H1 (cell line): ENCODE results near the gene EVC2.

ENCODE experiments used
- EZH2 ChIP-seq: fragments of 200-600 bp; sonication (generic); IDR thresholded peaks from 2 replicates; pipeline ENCODE4 v1.7.1; 2012; ENCODE audit warnings: low read depth, mild to moderate bottlenecking, moderate library complexity, low read length, inconsistent platforms; ENCODE audit not compliant: severe bottlenecking
- GTF2F1 ChIP-seq: IDR thresholded peaks from 2 replicates; pipeline ENCODE4 v1.6.1; 2012; ENCODE audit warnings: low read depth, low read length, improper control_type of control experiment, borderline replicate concordance
- POLR2A ChIP-seq, 2 experiments: IDR thresholded peaks; 1 replicate in 1 of 2; 2 replicates in 1 of 2; pipeline ENCODE4 v1.6.1; 2011; ENCODE audit warnings: low read depth in 2 of 2, low read length in 2 of 2, mild to moderate bottlenecking in 2 of 2; ENCODE audit errors: control extremely low read depth in 1 of 2
- POLR2AphosphoS5 ChIP-seq: IDR thresholded peaks from 2 replicates; pipeline ENCODE4 v1.6.1; 2011; ENCODE audit warnings: low read depth, low read length
- RAD21 ChIP-seq, 2 experiments: IDR thresholded peaks in 1 of 2; conservative IDR thresholded peaks in 1 of 2; 2 replicates each; pipeline ENCODE4 v1.6.1; 2011; ENCODE audit warnings: low read depth in 2 of 2, low read length in 2 of 2, improper control_type of control experiment in 1 of 2, inconsistent platforms in 1 of 2, mild to moderate bottlenecking in 1 of 2, moderate library complexity in 1 of 2
- TAF1 ChIP-seq: IDR thresholded peaks from 2 replicates; pipeline ENCODE4 v1.6.1; 2011; ENCODE audit warnings: mild to moderate bottlenecking, low read depth, low read length
- TCF12 ChIP-seq: IDR thresholded peaks from 2 replicates; pipeline ENCODE4 v1.6.1; 2011; ENCODE audit warnings: low read depth, mild to moderate bottlenecking, low read length
- ZNF274 ChIP-seq: IDR thresholded peaks from 2 replicates; pipeline ENCODE4 v1.7.0; 2012; ENCODE audit warnings: low read length, borderline replicate concordance; ENCODE audit errors: extremely low read depth
- TF ChIP-seq, protein P1 (sequence below), 3 experiments: IDR thresholded peaks; 1 replicate in 2 of 3; 2 replicates in 1 of 3; pipeline versions ENCODE4 v1.5.1 to v1.6.1; 2011; ENCODE audit warnings: low read length in 3 of 3, mild to moderate bottlenecking in 3 of 3, inconsistent platforms in 2 of 3, low read depth in 1 of 3, moderate library complexity in 1 of 3; ENCODE audit not compliant: insufficient read depth in 1 of 3; ENCODE audit errors: control extremely low read depth in 1 of 3
- TF ChIP-seq, protein P2 (sequence below): IDR thresholded peaks from 2 replicates; pipeline ENCODE4 v1.6.1; 2011; ENCODE audit warnings: low read depth, mild to moderate bottlenecking, low read length; ENCODE audit not compliant: insufficient read depth
- TF ChIP-seq, protein P3 (sequence below): IDR thresholded peaks from 2 replicates; pipeline ENCODE4 v1.6.1; 2012; ENCODE audit warnings: low read length, inconsistent platforms

DNA sequence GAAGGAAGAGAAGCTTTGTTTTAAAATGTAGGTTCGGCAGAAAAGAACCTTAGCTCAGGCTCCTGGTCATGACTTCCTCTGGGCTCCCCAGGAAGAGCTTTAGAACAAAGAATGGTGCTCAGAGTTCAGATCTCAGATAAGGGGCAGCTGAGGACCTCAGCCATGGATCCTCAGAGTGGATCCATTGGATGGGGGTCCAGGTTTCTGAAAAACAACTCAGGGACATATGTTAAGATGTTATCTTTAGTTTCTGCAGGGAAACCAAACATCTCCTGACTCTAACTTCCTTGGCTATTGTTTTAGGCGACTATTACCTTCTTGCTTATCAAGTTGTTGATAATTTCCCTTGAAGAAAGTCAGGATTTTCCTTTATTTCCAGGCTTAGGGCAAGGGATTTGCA, 8.0 kb upstream of the EVC2 start:
- TF ChIP-seq, protein P1, sequence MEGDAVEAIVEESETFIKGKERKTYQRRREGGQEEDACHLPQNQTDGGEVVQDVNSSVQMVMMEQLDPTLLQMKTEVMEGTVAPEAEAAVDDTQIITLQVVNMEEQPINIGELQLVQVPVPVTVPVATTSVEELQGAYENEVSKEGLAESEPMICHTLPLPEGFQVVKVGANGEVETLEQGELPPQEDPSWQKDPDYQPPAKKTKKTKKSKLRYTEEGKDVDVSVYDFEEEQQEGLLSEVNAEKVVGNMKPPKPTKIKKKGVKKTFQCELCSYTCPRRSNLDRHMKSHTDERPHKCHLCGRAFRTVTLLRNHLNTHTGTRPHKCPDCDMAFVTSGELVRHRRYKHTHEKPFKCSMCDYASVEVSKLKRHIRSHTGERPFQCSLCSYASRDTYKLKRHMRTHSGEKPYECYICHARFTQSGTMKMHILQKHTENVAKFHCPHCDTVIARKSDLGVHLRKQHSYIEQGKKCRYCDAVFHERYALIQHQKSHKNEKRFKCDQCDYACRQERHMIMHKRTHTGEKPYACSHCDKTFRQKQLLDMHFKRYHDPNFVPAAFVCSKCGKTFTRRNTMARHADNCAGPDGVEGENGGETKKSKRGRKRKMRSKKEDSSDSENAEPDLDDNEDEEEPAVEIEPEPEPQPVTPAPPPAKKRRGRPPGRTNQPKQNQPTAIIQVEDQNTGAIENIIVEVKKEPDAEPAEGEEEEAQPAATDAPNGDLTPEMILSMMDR (IDR thresholded peaks at IDR 0.05; ENCODE audit: control extremely low read depth in 1 of 3, insufficient read depth in 1 of 3, low read depth in 1 of 3, low read length in 3 of 3), result no peak
- TF ChIP-seq, protein P2, sequence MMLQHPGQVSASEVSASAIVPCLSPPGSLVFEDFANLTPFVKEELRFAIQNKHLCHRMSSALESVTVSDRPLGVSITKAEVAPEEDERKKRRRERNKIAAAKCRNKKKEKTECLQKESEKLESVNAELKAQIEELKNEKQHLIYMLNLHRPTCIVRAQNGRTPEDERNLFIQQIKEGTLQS, result no peak
- TF ChIP-seq POLR2A (IDR thresholded peaks at IDR 0.05; ENCODE audit: control extremely low read depth in 1 of 2, low read depth in 2 of 2, low read length in 2 of 2) (no peak), EZH2 (no peak), ZNF274 (no peak), GTF2F1 (no peak), POLR2AphosphoS5 (no peak), RAD21 (IDR thresholded peaks at IDR 0.05 in 1 of 2, conservative IDR thresholded peaks at IDR 0.05 in 1 of 2; ENCODE audit: low read depth in 2 of 2, low read length in 2 of 2) (no peak), TAF1 (no peak), TCF12 (no peak)
- TF ChIP-seq, protein P3, sequence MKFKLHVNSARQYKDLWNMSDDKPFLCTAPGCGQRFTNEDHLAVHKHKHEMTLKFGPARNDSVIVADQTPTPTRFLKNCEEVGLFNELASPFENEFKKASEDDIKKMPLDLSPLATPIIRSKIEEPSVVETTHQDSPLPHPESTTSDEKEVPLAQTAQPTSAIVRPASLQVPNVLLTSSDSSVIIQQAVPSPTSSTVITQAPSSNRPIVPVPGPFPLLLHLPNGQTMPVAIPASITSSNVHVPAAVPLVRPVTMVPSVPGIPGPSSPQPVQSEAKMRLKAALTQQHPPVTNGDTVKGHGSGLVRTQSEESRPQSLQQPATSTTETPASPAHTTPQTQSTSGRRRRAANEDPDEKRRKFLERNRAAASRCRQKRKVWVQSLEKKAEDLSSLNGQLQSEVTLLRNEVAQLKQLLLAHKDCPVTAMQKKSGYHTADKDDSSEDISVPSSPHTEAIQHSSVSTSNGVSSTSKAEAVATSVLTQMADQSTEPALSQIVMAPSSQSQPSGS, result no peak
